ENCODE measurements around the gene KBTBD7. TPM values are rescaled to one million over a fixed set of nuclear protein-coding genes. Genes with fewer than 3 reads are reported as not detected.

The KBTBD7 gene
- total and polyA plus RNA-seq, 2 of the 8 experiments (the other 6 are each of a cell fraction or from before 2014, with no cell fraction given): 10.2 to 17.4 TPM

- TF ChIP-seq TAF1 (IDR thresholded peaks at IDR 0.05; ENCODE audit: low read depth, low read length) (peak; percentile 81), RFX5 (IDR thresholded peaks at IDR 0.05; ENCODE audit: borderline replicate concordance, low read depth, low read length) (no peak), SIX5 (IDR thresholded peaks at IDR 0.05; ENCODE audit: low read depth, low read length) (peak; percentile 94), CREB1 (IDR thresholded peaks at IDR 0.05) (no peak; the same call in none of the 2 replicates), POU5F1 (IDR thresholded peaks at IDR 0.05; ENCODE audit: low read depth, low read length) (no peak), CBX8 (IDR thresholded peaks at IDR 0.05; ENCODE audit: borderline replicate concordance, low read depth, low read length) (no peak), HDAC2 (IDR thresholded peaks at IDR 0.05; ENCODE audit: borderline replicate concordance in 1 of 2, low read depth in 2 of 2, low read length in 2 of 2) (peak in 1 of 2 experiments; percentile 69; a peak in 1 of 4 replicates), PHF8 (conservative IDR thresholded peaks at IDR 0.05; ENCODE audit: low read depth, low read length) (peak; percentile 90; the same call in 1 of the 2 replicates), MAX (IDR thresholded peaks at IDR 0.05) (peak; percentile 79), RNF2 (IDR thresholded peaks at IDR 0.05; ENCODE audit: borderline replicate concordance, low read depth, low read length, missing control alignments, poor library complexity, severe bottlenecking) (no peak), SIRT6 (IDR thresholded peaks at IDR 0.05; ENCODE audit: low read length) (no peak), BRCA1 (IDR thresholded peaks at IDR 0.05; ENCODE audit: low read depth, low read length) (peak; percentile 54; the same call in 1 of the 2 replicates), JUN (IDR thresholded peaks at IDR 0.05; ENCODE audit: low read depth, low read length) (no peak), E2F6 (IDR thresholded peaks at IDR 0.05) (peak; percentile 95), SRF (IDR thresholded peaks at IDR 0.05; ENCODE audit: low read depth, low read length) (no peak), EGR1 (IDR thresholded peaks at IDR 0.05; ENCODE audit: borderline replicate concordance, low read depth, low read length) (peak; percentile 62; the same call in 1 of the 2 replicates)
These were observed at the start of gene KBTBD7 (continued) for GRCh38 chr13:41193919-41194824.
